Hematopoietic multipotent progenitor cell (in vitro differentiated cells): ENCODE data around the gene P2RX3. TPM values are rescaled to one million over a fixed set of nuclear protein-coding genes. Genes with fewer than 3 reads are reported as not detected.
A peak's percentile ranks its signal among the peaks of the same experiment; 100 is the strongest.
"Not testable (repeated sequence)": the region's sequence is repeated elsewhere in the genome, so short reads cannot be mapped to it uniquely, and the experiment has no call there.

ENCODE experiments used
- DNase-seq, 3 donors: peaks; one replicate each; pipeline ENCODE4 v3.0.0-alpha.2; 2011 to 2015; ENCODE audit warnings: low read depth in 2 of 3, low spot score in 2 of 3
- total RNA-seq: library from RNA; depleted of rRNA; stranded (reverse); fragments of >200 nt; gene quantifications from one replicate; pipeline ENCODE4 v1.2.3, GENCODE V29; 2012

P2RX3 gene
- total RNA-seq, 1 donor: not detected

GRCh38 chr11:57324154-57324885 is 13.8 kb upstream of the P2RX3 start:
- DNase-seq: peak in 2 of 3 donors; percentile 7 to 40

GRCh38 chr11:57324886-57325734 is 13.0 kb upstream of the P2RX3 start, which contains the start of gene TNKS1BP1:
TSS of gene TNKS1BP1 (minus strand) at chr11:57324952. CDS start at chr11:57321885, 3,067 bp downstream.
- DNase-seq: peak; percentile 76 to 92 (median 90)

GRCh38 chr11:57325735-57326048 is 12.5 kb upstream of the P2RX3 start:
- DNase-seq: no peak

GRCh38 chr11:57327721-57328120 is 10.4 kb upstream of the P2RX3 start:
- DNase-seq: no peak

- DNase-seq: no peak
Observed at GRCh38 chr11:57330029-57330428, 8.1 kb upstream of the P2RX3 start.

- no peak for DNase-seq
Observed at GRCh38 chr11:57331720-57332119, 6.4 kb upstream of the P2RX3 start.

GRCh38 chr11:57332694-57333440 is 5.3 kb upstream of the P2RX3 start:
- DNase-seq: no peak

GRCh38 chr11:57335023-57335342 is 3.2 kb upstream of the P2RX3 start:
- DNase-seq: no peak

GRCh38 chr11:57335343-57336110 is 2.6 kb upstream of the P2RX3 start, which contains the start of gene SSRP1:
TSS of gene SSRP1 (minus strand) at chr11:57335892. CDS start at chr11:57335121, 771 bp downstream.
- peak; percentile 60 to 91 (median 84) for DNase-seq

- no peak for DNase-seq
Observed at GRCh38 chr11:57336111-57336666, 2.0 kb upstream of the P2RX3 start.

GRCh38 chr11:57336856-57337255 is 1.3 kb upstream of the P2RX3 start:
- DNase-seq: not testable (repeated sequence)

GRCh38 chr11:57339328-57339727 is 1.2 kb downstream of the P2RX3 start:
- no peak for DNase-seq

- DNase-seq: no peak
Observed at GRCh38 chr11:57340039-57340615, 2.0 kb downstream of the P2RX3 start.

- no peak for DNase-seq
Observed at GRCh38 chr11:57341250-57341808, 3.2 kb downstream of the P2RX3 start.

GRCh38 chr11:57342702-57343101 is 4.5 kb downstream of the P2RX3 start:
- no peak for DNase-seq

GRCh38 chr11:57343825-57344224 is 5.7 kb downstream of the P2RX3 start:
- no peak for DNase-seq

GRCh38 chr11:57344826-57345225 is 6.7 kb downstream of the P2RX3 start:
- DNase-seq: no peak

GRCh38 chr11:57345555-57346211 is 7.5 kb downstream of the P2RX3 start:
- DNase-seq: peak; percentile 44 to 76 (median 54)

- DNase-seq: no peak
Observed at GRCh38 chr11:57347336-57347735, 9.2 kb downstream of the P2RX3 start.
